Dermis blood vessel endothelial cell (primary cell): ENCODE data around the gene RMRP. TPM values are rescaled to one million over a fixed set of nuclear protein-coding genes. Genes with fewer than 3 reads are reported as not detected.

Experiments
- DNase-seq: peaks from one replicate; pipeline ENCODE4 v3.0.0; 2010
- total RNA-seq: library from RNA; depleted of rRNA; stranded (reverse); fragments of >200 nt; gene quantifications from 2 replicates; pipeline ENCODE4 v1.2.3, GENCODE V29; 2014

RMRP gene
- total RNA-seq, 1 donor from 2014 or later = 9,128 TPM

- DNase-seq = no peak
These were observed 28.7 kb upstream of the RMRP start for GRCh38 chr9:35686222-35687203.

- no peak for DNase-seq
These were observed 27.7 kb upstream of the RMRP start for GRCh38 chr9:35685506-35685905.

GRCh38 chr9:35684921-35685320 lies 27.1 kb upstream of the RMRP start:
- no peak for DNase-seq

- no peak for DNase-seq
These were observed 25.5 kb upstream of the RMRP start for GRCh38 chr9:35683323-35683722.

GRCh38 chr9:35682520-35683315 lies 24.9 kb upstream of the RMRP start:
- DNase-seq = no peak

GRCh38 chr9:35682051-35682450 lies 24.2 kb upstream of the RMRP start:
- no peak for DNase-seq

- no peak for DNase-seq
These were observed 23.7 kb upstream of the RMRP start for GRCh38 chr9:35681341-35682002.

- no peak for DNase-seq
These were observed 22.7 kb upstream of the RMRP start for GRCh38 chr9:35680331-35681105.

- DNase-seq = no peak
These were observed 22.0 kb upstream of the RMRP start for GRCh38 chr9:35679766-35680330.

- DNase-seq = no peak
These were observed 21.3 kb upstream of the RMRP start for GRCh38 chr9:35679091-35679490.

- peak; percentile 41 for DNase-seq
These were observed 18.0 kb upstream of the RMRP start for GRCh38 chr9:35675732-35676392.

GRCh38 chr9:35675204-35675603 lies 17.4 kb upstream of the RMRP start:
- DNase-seq = no peak

GRCh38 chr9:35674025-35674361 lies 16.2 kb upstream of the RMRP start:
- no peak for DNase-seq

- DNase-seq = no peak
These were observed 15.6 kb upstream of the RMRP start, which contains the start of gene CA9 for GRCh38 chr9:35673132-35674024. TSS of gene CA9 (plus strand) at chr9:35673928. CDS start at chr9:35673960, 32 bp downstream.

- no peak for DNase-seq
These were observed 11.7 kb upstream of the RMRP start for GRCh38 chr9:35669331-35670145.

GRCh38 chr9:35667939-35668338 lies 10.1 kb upstream of the RMRP start:
- no peak for DNase-seq

- DNase-seq = no peak
These were observed 8.7 kb upstream of the RMRP start for GRCh38 chr9:35666549-35666948.

GRCh38 chr9:35666045-35666444 lies 8.2 kb upstream of the RMRP start:
- DNase-seq = no peak

- DNase-seq = no peak
These were observed 7.6 kb upstream of the RMRP start for GRCh38 chr9:35665471-35665818.
